Cardiac fibroblast (primary cell): ENCODE results near the gene GABPB1.

Experiments
- DNase-seq, 2 donors: peaks; one replicate each; pipeline versions ENCODE4 v3.0.0 to v3.0.0-alpha.2; 2010; ENCODE audit warnings: low read depth in 2 of 2
- H3K4me3 ChIP-seq, 2 donors: replicated peaks in 1 of 2; 1 replicate in 1 of 2; 2 replicates in 1 of 2; pipeline ENCODE4 v1.5.1; 2011; ENCODE audit warnings: low read depth in 2 of 2, low read length in 2 of 2, mild to moderate bottlenecking in 2 of 2, moderate library complexity in 1 of 2
- TF ChIP-seq, protein P1 (sequence below): IDR thresholded peaks from one replicate; pipeline ENCODE4 v1.5.1; 2011; ENCODE audit warnings: low read depth, mild to moderate bottlenecking, low read length, inconsistent platforms

The GABPB1 gene

DNA sequence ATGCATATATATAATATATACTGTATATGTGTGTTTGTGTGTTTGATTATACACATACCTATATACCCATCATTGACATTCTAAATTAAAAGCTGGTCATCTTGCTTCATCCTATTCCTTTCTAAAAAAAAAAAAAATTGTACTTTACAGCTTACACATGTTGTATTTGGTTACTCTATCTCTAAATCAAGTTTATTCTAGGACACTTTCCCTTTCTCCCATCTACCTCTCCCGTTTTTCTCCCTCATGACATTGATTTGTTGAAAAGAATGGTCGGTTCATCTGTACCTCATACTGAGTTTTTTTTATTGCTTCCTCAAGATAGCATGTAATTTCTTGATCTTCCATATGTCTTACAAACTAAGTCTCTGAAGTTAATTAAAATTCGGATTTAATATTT is 26.9 kb downstream of the GABPB1 start:
- TF ChIP-seq, protein P1, sequence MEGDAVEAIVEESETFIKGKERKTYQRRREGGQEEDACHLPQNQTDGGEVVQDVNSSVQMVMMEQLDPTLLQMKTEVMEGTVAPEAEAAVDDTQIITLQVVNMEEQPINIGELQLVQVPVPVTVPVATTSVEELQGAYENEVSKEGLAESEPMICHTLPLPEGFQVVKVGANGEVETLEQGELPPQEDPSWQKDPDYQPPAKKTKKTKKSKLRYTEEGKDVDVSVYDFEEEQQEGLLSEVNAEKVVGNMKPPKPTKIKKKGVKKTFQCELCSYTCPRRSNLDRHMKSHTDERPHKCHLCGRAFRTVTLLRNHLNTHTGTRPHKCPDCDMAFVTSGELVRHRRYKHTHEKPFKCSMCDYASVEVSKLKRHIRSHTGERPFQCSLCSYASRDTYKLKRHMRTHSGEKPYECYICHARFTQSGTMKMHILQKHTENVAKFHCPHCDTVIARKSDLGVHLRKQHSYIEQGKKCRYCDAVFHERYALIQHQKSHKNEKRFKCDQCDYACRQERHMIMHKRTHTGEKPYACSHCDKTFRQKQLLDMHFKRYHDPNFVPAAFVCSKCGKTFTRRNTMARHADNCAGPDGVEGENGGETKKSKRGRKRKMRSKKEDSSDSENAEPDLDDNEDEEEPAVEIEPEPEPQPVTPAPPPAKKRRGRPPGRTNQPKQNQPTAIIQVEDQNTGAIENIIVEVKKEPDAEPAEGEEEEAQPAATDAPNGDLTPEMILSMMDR: no peak
- no peak for DNase-seq
- no peak overlapping the region for H3K4me3 ChIP-seq

GRCh38 chr15:50321680-50322210 is 33.3 kb downstream of the GABPB1 start:
- DNase-seq: peak in 1 of 2 donors; percentile 28

DNA sequence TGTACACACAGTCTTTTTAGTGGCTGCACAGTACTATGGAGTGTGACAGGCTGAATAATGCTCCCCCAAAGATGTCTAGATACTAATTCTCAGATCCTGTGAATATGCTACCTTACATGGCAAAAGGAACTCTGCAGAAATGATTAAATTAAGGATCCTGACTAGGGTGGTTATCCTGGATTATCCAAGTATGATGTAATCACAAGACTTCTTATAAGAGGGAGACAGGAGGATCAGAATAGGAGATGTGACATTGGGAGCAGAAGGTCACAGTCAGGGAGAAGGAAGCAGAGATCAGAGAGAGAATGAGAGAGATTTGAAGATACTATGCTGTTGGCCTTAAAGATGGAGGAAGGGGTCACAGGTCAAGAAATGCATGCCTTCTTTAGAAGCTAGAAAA is 34.5 kb downstream of the GABPB1 start:
- H3K4me3 ChIP-seq: no peak overlapping the region
- no peak for DNase-seq

More at GRCh38 chr15:50321680-50322210, 33.3 kb downstream of the GABPB1 start:
- TF ChIP-seq, protein P1: no peak
- no peak overlapping the region for H3K4me3 ChIP-seq

GRCh38 chr15:50318697-50319096 is 36.3 kb downstream of the GABPB1 start:
- no peak overlapping the region for H3K4me3 ChIP-seq
- TF ChIP-seq, protein P1: no peak
- DNase-seq: no peak

More for the DNA sequence above, 34.5 kb downstream of the GABPB1 start:
- TF ChIP-seq, protein P1: no peak

GRCh38 chr15:50315814-50316630 is 39.0 kb downstream of the GABPB1 start:
- H3K4me3 ChIP-seq: no peak overlapping the region

DNA sequence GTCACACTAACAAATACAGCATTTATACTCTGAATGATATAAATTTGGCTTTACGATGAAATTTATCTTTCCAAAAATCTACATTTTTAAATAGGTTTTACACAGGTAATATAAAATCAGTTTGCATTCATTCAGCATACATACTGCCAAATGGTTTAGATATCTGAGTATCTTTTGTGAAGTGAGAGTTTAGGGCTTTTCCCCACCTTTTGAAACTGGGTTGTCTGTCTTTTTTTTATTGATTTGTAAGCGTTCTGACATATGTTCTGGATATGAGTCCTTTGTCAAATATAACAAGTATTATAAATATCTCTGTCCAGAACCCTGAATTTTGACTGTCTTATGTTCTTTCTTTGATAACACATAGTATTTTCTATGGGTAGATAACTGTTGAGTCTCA is 42.4 kb downstream of the GABPB1 start:
- DNase-seq: no peak
- TF ChIP-seq, protein P1: no peak
- H3K4me3 ChIP-seq: no peak overlapping the region

More at GRCh38 chr15:50315814-50316630, 39.0 kb downstream of the GABPB1 start:
- TF ChIP-seq, protein P1: peak; percentile 58
- DNase-seq: peak; percentile 72 to 74
